ENCODE results near the gene PCCB. TPM values are rescaled to one million over a fixed set of nuclear protein-coding genes. Genes with fewer than 3 reads are reported as not detected.
A peak's percentile ranks its signal among the peaks of the same experiment; 100 is the strongest.
"Not testable (repeated sequence)": the region's sequence is repeated elsewhere in the genome, so short reads cannot be mapped to it uniquely, and the experiment has no call there.

PCCB gene
- total RNA-seq, 1 donor from 2014 or later, result 39.1 TPM

- no peak for DNase-seq (ENCODE audit: low read depth)
- no peak for TF ChIP-seq CTCF (conservative IDR thresholded peaks at IDR 0.05; ENCODE audit: low read depth, low read length)
- H3K4me3 ChIP-seq (ENCODE audit: low read depth, low read length), result no peak overlapping the region
These were observed 82.2 kb downstream of the PCCB start for GRCh38 chr3:136332302-136332701.

GRCh38 chr3:136332776-136333175 lies 82.6 kb downstream of the PCCB start:
- DNase-seq (ENCODE audit: low read depth), result no peak
- H3K4me3 ChIP-seq (ENCODE audit: low read depth, low read length), result no peak overlapping the region
- no peak for TF ChIP-seq CTCF (conservative IDR thresholded peaks at IDR 0.05; ENCODE audit: low read depth, low read length)

GRCh38 chr3:136334209-136334608 lies 84.1 kb downstream of the PCCB start:
- DNase-seq (ENCODE audit: low read depth), result no peak
- no peak overlapping the region for H3K4me3 ChIP-seq (ENCODE audit: low read depth, low read length)
- TF ChIP-seq CTCF (conservative IDR thresholded peaks at IDR 0.05; ENCODE audit: low read depth, low read length), result no peak

- DNase-seq (ENCODE audit: low read depth); H3K4me3 ChIP-seq (ENCODE audit: low read depth, low read length): not testable (repeated sequence)
These were observed 84.6 kb downstream of the PCCB start for GRCh38 chr3:136334726-136335125.

- no peak for TF ChIP-seq CTCF (conservative IDR thresholded peaks at IDR 0.05; ENCODE audit: low read depth, low read length)
- H3K4me3 ChIP-seq (ENCODE audit: low read depth, low read length), result no peak overlapping the region
- no peak for DNase-seq (ENCODE audit: low read depth)
These were observed 86.4 kb downstream of the PCCB start for GRCh38 chr3:136336329-136337100.

GRCh38 chr3:136343446-136343845 lies 93.3 kb downstream of the PCCB start:
- no peak overlapping the region for H3K4me3 ChIP-seq (ENCODE audit: low read depth, low read length)
- no peak for DNase-seq (ENCODE audit: low read depth)
- TF ChIP-seq CTCF (conservative IDR thresholded peaks at IDR 0.05; ENCODE audit: low read depth, low read length), result no peak

- H3K4me3 ChIP-seq (ENCODE audit: low read depth, low read length), result no peak overlapping the region
- DNase-seq (ENCODE audit: low read depth), result peak; percentile 88
- no peak for TF ChIP-seq CTCF (conservative IDR thresholded peaks at IDR 0.05; ENCODE audit: low read depth, low read length)
These were observed 93.9 kb downstream of the PCCB start for GRCh38 chr3:136343873-136344555.
